Medulla oblongata (tissue), 1 donor: ENCODE data around the gene WDFY4.

Experiments used
- DNase-seq: peaks from one replicate; pipeline ENCODE4 v3.0.0-alpha.2; 2015; ENCODE audit errors: extremely low spot score

Gene WDFY4

GRCh38 chr10:48902096-48902495 is 217.4 kb downstream of the WDFY4 start:
- DNase-seq, result no peak

GRCh38 chr10:48903151-48903550 is 218.5 kb downstream of the WDFY4 start:
- DNase-seq, result no peak

GRCh38 chr10:48904861-48905260 is 220.2 kb downstream of the WDFY4 start:
- DNase-seq, result no peak

- no peak for DNase-seq
Observed at GRCh38 chr10:48905311-48905710, 220.6 kb downstream of the WDFY4 start.

- no peak for DNase-seq
Observed at GRCh38 chr10:48906841-48907240, 222.2 kb downstream of the WDFY4 start.

- DNase-seq, result no peak
Observed at GRCh38 chr10:48907730-48908129, 223.1 kb downstream of the WDFY4 start.

- DNase-seq, result no peak
Observed at GRCh38 chr10:48910548-48910947, 225.9 kb downstream of the WDFY4 start.

GRCh38 chr10:48913674-48914073 is 229.0 kb downstream of the WDFY4 start:
- DNase-seq, result no peak

GRCh38 chr10:48923748-48924147 is 239.1 kb downstream of the WDFY4 start:
- DNase-seq, result no peak

GRCh38 chr10:48924988-48925387 is 240.3 kb downstream of the WDFY4 start:
- no peak for DNase-seq

GRCh38 chr10:48926255-48926654 is 241.6 kb downstream of the WDFY4 start:
- DNase-seq, result no peak

- DNase-seq, result no peak
Observed at GRCh38 chr10:48926764-48927540, 242.3 kb downstream of the WDFY4 start.

GRCh38 chr10:48929413-48929990 is 244.8 kb downstream of the WDFY4 start:
- DNase-seq, result no peak

GRCh38 chr10:48931188-48931587 is 246.5 kb downstream of the WDFY4 start:
- DNase-seq, result no peak

GRCh38 chr10:48932831-48933664 is 248.4 kb downstream of the WDFY4 start:
- no peak for DNase-seq

- DNase-seq, result no peak
Observed at GRCh38 chr10:48934672-48935501, 250.2 kb downstream of the WDFY4 start.

GRCh38 chr10:48935577-48935976 is 250.9 kb downstream of the WDFY4 start:
- no peak for DNase-seq

- DNase-seq, result no peak
Observed at GRCh38 chr10:48937796-48938195, 253.1 kb downstream of the WDFY4 start.

- DNase-seq, result no peak
Observed at GRCh38 chr10:48938281-48938680, 253.6 kb downstream of the WDFY4 start.

GRCh38 chr10:48938990-48939536 is 254.4 kb downstream of the WDFY4 start:
- DNase-seq, result no peak

- DNase-seq, result no peak
Observed at GRCh38 chr10:48939790-48940325, 255.2 kb downstream of the WDFY4 start, which contains the start of gene LRRC18. Gene LRRC18, minus strand, starts transcription at chr10:48939840. Its CDS starts 25,685 bp downstream, at chr10:48914155.
